Measurements from ENCODE around the gene PFAS.
A peak's percentile ranks its signal among the peaks of the same experiment; 100 is the strongest.
"Not testable (repeated sequence)": the region's sequence is repeated elsewhere in the genome, so short reads cannot be mapped to it uniquely, and the experiment has no call there.

Gene PFAS

DNA sequence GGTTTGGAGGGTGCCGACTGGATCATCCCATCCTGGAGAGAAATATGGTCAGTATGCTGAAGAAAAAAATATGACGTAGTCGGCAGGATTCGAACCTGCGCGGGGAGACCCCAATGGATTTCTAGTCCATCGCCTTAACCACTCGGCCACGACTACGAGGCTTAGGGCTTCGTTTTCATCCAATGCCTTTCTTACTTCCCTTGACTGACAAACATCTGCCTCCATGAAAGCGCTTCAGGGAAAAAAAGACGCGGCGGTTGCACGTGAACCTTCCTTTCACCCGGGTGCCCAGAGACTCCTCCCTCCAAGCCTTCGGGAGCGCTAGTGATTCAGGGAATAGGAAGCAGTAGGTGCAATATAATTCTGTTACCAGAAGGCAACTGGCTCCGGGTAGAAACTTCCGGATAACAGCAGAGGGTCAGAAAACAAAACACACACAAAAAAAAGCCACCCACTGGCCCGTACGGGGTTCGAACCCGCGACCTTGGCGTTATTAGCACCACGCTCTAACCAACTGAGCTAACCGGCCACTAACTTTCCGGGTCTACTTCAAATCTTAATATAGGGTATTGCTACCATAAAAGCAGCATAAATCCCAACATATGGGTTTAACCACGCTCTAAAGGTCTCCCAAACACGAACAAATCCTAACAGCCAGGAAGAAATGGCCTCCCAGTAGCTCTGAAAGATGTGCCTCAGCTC is 22.4 kb upstream of the PFAS start:
- DNase-seq: peak in 57 of 58 donors; percentile 2 to 89 (median 67)

- DNase-seq: peak in 1 of 58 donors; percentile 9
Observed at GRCh38 chr17:8227238-8227581, 21.9 kb upstream of the PFAS start.

DNA sequence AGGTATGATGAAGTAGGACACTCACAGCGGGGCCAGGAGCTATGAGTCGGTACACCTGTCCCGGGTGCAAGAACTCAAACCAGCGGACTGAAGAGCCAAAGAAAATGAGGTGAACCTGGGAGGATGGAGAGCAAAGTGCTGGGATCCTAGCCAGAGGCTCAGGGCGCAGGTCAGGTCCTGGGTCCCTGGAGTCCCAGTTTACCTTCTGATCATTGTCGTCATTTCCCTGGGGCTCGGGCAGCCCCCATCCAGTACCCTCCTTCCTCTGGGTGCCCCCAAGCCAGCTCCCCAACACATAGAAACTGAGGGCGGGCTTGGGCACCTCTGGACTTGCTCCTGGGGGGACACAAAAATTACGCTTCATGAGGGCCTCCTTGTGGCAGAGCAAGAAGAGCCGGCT is 17.4 kb upstream of the PFAS start:
- DNase-seq: no peak

DNA sequence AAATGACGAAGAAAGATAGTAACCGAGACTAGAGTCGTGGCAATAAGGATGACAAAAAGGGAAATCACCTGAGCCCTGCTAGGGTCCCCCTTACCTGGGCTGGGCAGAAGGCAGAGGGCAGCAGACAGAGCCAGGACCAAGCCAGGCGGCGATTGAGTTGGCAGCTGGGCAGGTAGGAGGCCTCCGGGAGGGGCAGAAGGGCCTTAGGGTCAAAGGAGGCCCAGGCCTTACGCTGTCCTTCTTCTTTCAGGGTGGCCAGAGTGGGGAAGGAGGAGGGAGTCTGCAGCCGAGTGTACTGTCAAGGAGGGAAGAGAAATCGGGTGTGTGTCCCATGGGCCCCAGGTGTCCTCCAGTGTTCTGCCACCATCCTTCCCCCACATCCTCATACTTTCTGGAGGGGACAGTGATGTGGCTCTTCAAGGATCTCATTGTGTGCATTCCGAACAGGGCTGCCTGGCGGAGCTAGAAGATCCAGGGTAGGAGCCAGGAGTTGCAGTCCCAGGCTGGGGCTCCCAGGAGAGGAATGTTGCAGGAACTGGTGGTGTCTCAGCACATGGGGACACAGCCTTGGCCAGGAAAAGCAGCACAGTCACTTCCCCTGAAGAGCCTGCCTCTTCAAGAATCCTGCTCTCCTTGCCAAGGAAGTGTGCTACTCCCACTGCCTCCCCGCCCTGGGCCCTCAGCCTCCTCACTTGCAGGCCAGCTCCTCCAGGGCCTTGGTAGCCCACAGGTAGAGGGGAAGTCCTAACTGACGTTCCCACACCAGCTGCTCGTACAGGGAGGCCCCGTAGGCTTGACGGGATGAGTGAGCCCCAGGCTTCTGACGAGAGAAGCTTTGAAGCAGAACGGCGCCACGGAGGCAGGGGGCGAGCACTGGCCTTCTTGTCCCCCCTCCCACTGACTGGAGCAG is 14.5 kb upstream of the PFAS start:
- DNase-seq: no peak

GRCh38 chr17:8235676-8236075 is 13.4 kb upstream of the PFAS start:
- DNase-seq: no peak

GRCh38 chr17:8237175-8237574 is 11.9 kb upstream of the PFAS start:
- DNase-seq: no peak

GRCh38 chr17:8237886-8238285 is 11.2 kb upstream of the PFAS start:
- DNase-seq: no peak

GRCh38 chr17:8243827-8244226 is 5.3 kb upstream of the PFAS start:
- DNase-seq: no peak

- DNase-seq: no peak
Observed at GRCh38 chr17:8244768-8245167, 4.3 kb upstream of the PFAS start.

- DNase-seq: no peak
Observed at GRCh38 chr17:8249621-8250500, 772 bp downstream of the PFAS start.

DNA sequence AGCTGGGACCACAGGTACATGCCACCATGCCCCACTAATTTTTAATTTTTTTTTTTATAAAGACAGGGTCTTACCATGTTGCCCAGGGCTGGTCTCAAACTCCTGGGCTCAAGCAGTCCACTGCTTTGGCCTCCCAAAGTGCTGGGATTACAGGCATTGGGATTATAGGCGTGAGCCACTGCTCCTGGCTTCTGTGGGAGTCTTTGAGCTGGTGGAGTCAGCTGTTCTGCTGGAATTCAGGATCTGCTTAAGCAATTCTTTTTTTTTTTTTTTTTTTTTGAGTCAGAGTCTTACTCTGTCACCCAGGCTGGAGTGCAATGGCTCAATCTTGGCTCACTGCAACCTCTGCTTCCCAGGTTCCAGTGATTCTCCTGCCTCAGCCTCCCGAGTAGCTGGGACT is 2.3 kb downstream of the PFAS start:
- not testable (repeated sequence) for DNase-seq

GRCh38 chr17:8253801-8254200 is 4.7 kb downstream of the PFAS start:
- DNase-seq: peak in 12 of 58 donors; percentile 1 to 52 (median 16)

GRCh38 chr17:8254881-8255280 is 5.8 kb downstream of the PFAS start:
- no peak for DNase-seq

DNA sequence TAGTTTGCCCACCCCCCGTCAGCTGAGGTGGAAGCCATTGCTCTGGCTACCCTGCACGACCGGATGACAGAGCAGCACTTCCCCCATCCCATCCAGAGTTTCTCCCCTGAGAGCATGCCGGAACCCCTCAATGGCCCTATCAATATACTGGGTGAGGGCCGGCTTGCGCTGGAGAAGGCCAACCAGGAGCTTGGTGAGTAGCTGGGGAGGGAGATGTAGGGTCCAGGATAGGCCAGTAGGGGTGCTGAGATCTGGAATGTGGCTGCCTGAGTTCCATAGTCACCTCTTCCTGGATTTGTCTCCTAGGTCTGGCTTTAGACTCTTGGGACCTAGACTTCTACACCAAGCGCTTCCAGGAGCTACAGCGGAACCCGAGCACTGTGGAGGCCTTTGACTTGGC is 6.4 kb downstream of the PFAS start:
- DNase-seq: no peak

- no peak for DNase-seq
Observed at GRCh38 chr17:8256291-8256690, 7.2 kb downstream of the PFAS start.

DNA sequence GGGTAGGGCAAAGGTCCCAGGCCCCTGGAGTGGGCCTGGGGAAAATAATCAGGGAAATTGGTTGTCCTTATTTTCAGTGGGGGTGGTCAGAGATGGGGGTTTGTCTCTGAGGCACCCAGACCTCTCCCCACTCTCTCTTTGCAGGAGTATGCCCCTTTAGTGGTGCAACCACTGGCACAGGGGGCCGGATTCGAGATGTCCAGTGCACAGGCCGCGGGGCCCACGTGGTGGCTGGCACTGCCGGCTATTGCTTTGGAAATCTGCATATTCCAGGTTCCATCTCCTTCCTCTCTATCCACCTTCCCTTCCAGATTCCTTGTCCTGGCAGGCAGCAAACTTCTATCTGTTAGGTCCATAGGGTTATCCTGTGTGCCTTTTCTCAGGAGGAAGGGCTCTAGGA is 7.6 kb downstream of the PFAS start:
- DNase-seq: no peak

DNA sequence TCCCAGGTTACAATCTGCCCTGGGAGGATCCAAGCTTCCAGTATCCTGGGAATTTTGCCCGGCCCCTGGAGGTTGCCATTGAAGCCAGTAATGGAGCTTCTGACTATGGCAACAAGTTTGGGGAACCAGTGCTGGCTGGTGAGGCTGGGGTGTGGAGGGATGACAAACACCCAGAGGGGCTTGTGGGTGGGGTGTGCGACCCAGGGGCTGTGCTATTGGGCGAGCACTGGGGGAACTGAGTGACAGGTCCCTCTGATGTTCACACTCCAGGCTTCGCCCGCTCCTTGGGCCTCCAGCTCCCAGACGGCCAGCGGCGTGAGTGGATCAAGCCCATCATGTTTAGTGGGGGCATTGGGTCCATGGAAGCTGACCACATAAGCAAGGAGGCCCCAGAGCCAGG is 8.7 kb downstream of the PFAS start:
- DNase-seq: no peak

GRCh38 chr17:8264320-8264719 is 15.2 kb downstream of the PFAS start:
- DNase-seq: no peak

DNA sequence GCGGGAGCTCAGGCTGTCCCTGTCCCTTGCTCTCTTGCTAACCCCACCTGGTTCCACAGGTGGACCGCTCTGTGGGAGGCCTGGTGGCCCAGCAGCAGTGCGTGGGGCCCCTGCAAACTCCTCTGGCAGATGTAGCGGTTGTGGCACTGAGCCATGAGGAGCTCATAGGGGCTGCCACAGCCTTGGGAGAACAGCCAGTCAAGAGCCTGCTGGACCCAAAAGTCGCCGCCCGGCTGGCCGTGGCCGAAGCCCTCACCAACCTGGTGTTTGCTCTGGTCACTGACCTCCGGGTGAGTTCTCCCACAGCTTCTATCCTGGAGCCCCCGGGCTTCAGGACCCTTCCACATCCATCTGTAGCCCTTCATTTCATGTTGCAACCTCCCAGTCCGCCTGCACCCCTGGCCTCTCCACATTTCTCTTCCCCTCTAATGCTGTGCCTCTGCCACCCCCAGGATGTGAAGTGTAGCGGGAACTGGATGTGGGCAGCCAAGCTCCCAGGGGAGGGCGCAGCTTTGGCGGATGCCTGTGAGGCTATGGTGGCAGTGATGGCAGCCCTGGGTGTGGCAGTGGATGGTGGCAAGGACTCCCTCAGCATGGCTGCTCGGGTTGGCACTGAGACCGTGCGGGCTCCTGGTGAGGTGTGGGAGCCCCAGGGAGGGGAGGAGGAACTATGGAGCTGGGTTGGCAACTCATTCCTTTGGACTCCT is 15.9 kb downstream of the PFAS start:
- DNase-seq: no peak

- DNase-seq: no peak
Observed at GRCh38 chr17:8266648-8267479, 17.8 kb downstream of the PFAS start.

Data from anterior cingulate cortex (tissue), 58 donors.